ENCODE results near the gene SERGEF. TPM values are rescaled to one million over a fixed set of nuclear protein-coding genes. Genes with fewer than 3 reads are reported as not detected.

SERGEF gene
- total RNA-seq = 25.3 and 26.2 TPM in 2 replicates

GRCh38 chr11:18012906-18013781 lies at the start of gene SERGEF:
TSS of gene SERGEF (minus strand) at chr11:18013047. CDS start at chr11:18013010, 37 bp downstream.

GRCh38 chr11:18046116-18046777 lies 33.4 kb upstream of the SERGEF start, which contains the start of gene TPH1:
TSS of gene TPH1 (minus strand) at chr11:18046269. CDS start at chr11:18040762, 5,507 bp downstream.

Other genes starting within 250 kb of the SERGEF start
- under 0.01 TPM in 2 replicates for gene TPH1, start 33.2 kb upstream of the SERGEF start, total RNA-seq
- gene SAAL1, start 93.0 kb upstream of the SERGEF start, total RNA-seq = 13.0 and 15.3 TPM in 2 replicates
- gene MRGPRX3, start 119.5 kb upstream of the SERGEF start, total RNA-seq = 2.4 TPM in 1 of 2 replicates, not detected in the other
- gene MRGPRX4, start 159.8 kb upstream of the SERGEF start, total RNA-seq = not detected in 2 replicates
- 1.9 TPM in 1 of 2 replicates, not detected in the other for gene SAA4, start 223.8 kb upstream of the SERGEF start, total RNA-seq
- gene SAA2, start 235.6 kb upstream of the SERGEF start, total RNA-seq = 2.1 and 54.2 TPM in 2 replicates

All from tracheal epithelial cell (primary cell).